Hindlimb muscle (tissue), 1 donor: ENCODE measurements around the gene ASB3. TPM values are rescaled to one million over a fixed set of nuclear protein-coding genes. Genes with fewer than 3 reads are reported as not detected.
"Not testable (repeated sequence)": the region's sequence is repeated elsewhere in the genome, so short reads cannot be mapped to it uniquely, and the experiment has no call there.

Experiments used
- DNase-seq: peaks from one replicate; pipeline ENCODE4 v3.0.0-alpha.2; 2013
- polyA plus RNA-seq: library from polyadenylated mRNA; unstranded; fragments of 120-200 nt; gene quantifications from one replicate; pipeline ENCODE4 v1.2.1, GENCODE V29; 2013; ENCODE audit not compliant: insufficient read length

Gene ASB3
- polyA plus RNA-seq, 1 donor: 11.3 TPM

DNA sequence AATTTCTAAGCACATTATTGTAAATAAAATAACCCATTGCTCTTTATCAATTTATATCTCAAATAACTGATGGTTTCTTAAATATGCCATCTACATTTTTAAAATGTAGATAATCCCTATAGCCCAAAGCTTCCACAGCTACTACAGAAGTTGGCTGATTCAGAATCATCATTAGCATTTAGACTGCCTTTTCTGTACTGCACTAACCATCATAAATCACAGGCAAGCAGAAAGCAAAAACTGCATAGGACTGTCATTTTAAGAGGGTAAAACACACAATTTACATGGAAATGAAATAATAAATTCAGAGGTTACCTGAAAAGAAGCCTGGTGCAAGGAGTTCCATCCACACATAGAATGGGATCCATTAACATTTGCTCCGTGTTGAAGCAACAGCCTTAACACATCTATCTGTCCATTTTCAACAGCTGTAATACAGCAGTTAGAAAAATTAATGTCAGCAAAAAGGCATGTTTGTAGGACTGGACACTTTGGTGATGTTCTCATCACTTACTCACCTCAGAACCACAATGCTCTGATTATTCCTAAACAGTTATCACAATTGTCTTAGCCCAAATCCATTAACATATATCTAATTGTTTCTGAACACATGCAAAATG is 57.5 kb downstream of the ASB3 start:
- no peak for DNase-seq

DNA sequence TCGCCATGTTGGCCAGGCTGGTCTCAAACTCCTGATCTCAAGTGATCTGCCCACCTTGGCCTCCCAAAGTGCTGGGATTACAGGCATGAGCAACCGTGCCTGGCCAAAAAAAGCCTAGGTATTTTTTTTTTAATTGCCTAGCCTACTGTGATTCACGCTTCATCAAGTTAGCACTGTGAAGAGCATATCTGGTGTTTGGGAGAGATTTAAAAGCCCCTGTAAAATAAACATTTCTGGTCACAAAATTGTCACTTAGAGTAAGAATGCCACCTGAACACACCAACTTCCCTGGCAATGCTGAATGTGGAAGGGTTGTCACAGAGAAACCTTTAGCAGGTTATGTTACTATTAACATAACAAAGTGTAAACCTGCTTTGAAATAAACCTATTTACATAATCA is 58.8 kb downstream of the ASB3 start:
- no peak for DNase-seq

GRCh38 chr2:53725662-53726061 is 61.1 kb downstream of the ASB3 start:
- no peak for DNase-seq

- no peak for DNase-seq
These were observed 62.2 kb downstream of the ASB3 start for GRCh38 chr2:53724536-53724935.

GRCh38 chr2:53720944-53721343 is 65.8 kb downstream of the ASB3 start:
- not testable (repeated sequence) for DNase-seq

DNA sequence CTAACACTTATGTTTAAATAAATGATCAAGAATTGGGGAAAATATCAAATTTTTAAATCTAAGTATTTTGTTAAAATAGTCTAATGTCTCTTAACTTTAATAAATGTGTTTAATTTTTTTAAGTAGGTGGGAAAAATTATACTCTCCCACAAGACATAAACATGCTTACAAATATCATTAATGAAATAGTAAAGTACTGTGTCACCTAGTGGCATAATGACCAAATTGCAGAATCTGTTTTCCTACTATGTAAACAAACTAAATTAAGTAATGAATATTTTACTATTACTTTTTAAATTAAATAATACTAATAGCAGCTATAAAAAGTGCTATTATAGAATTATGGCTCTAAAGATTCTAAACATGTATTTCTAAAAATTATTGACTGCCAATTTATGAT is 71.2 kb downstream of the ASB3 start:
- DNase-seq: no peak

DNA sequence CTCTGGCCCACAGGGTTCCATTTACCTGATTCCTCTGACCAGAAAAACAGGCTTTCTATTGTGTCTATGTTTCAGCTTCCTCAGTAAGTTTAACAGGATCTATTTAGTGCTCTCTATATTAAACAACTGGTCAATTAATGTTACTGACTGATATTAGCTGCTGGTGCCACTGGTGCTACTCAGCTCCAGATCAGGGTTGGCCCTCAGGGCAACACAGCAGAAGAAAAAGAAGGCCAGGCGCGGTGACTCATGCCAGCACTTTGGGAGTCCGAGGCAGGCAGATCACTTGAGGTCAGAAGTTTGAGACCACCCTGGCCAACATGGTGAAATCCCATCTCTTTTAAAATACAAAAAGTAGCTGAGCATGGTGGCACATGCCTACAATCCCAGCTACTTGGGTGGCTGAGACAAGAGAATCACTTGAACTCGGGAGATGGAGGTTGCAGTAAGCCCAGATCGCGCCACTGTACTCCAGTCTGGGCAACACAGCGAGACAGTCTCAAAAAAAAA is 75.4 kb downstream of the ASB3 start:
- DNase-seq: no peak

- no peak for DNase-seq
These were observed 77.8 kb downstream of the ASB3 start for GRCh38 chr2:53708988-53709387.

DNA sequence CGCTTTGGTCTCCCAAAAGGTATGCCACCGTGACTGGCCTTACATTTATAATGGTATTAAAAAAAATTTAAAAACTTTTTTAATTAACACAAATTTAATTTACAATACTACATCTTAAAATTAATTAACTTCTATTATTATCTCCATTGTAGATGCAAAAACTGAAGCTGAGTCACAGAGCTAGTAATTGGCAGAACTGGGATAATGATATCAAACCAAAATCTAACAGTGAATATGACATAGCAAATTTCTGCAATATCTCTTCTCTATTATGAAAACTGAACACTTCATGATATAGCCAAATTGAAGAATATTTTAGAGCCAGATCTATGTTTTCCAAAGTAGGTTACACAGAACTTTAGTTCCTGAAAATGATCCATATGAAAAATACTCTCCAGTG is 85.5 kb downstream of the ASB3 start:
- no peak for DNase-seq

DNA sequence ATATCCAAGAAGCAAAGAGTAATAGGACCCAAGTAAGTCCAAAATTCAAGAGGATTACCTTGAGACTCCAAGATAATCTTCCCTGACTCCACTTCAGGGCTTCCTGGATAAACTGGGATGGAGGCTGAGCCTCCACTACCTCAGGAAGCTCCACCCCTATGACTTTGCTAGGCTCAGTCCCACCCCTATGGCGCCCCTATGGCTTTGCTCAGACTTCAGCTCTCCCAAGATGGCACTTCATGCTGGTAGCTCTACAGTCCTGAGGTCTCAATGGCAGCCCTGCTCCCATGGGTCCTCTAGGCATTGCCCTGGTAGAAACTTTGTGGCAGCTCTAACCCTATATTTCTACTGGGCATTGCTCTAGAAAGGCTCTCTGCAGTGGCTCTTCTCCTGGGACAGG is 89.1 kb downstream of the ASB3 start:
- DNase-seq: no peak

GRCh38 chr2:53697092-53697491 is 89.7 kb downstream of the ASB3 start:
- DNase-seq: no peak

DNA sequence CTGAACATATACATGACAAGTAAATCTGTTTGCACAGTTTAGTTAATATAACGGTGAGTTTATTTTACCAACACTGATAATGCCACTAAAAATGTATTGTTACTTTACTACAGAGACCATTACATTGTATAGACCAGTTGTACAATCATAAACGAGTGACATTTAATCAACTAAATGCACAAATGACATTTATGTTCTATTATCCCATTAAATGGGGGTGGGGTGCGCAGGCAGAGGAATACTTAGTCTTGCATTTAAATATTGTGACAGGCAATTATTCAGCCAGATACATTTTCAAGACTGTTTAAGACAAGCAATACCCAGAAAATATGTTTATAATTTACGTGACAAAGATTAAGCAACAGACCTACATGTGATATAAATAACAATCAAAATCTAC is 91.2 kb downstream of the ASB3 start:
- DNase-seq: no peak

- no peak for DNase-seq
These were observed 92.5 kb downstream of the ASB3 start for GRCh38 chr2:53694096-53694771.

- no peak for DNase-seq
These were observed 95.9 kb downstream of the ASB3 start for GRCh38 chr2:53690876-53691275.

GRCh38 chr2:53672881-53673522 is 113.8 kb downstream of the ASB3 start:
- DNase-seq: no peak

DNA sequence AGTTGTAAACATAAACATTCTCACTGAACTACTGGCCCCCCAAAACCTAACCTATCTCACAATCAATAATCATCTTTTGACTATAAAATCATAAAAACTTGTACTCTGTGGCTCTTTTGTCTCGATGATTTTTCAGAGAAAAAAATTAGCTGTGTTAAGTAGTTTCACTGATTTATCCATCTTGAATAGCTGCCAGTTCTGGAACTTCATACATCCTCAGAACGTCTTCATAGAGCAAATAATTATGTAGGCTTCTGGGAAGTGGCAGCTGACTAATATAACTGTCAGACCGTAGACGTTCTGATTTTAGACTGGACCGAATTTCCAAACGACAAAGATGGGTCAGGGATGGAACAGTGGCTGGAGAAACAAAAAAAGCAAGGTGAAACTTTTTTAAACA is 116.4 kb downstream of the ASB3 start:
- DNase-seq: no peak

- DNase-seq: no peak
These were observed 118.1 kb downstream of the ASB3 start for GRCh38 chr2:53668624-53669026.

- not testable (repeated sequence) for DNase-seq
These were observed 119.6 kb downstream of the ASB3 start for GRCh38 chr2:53667130-53667529.

DNA sequence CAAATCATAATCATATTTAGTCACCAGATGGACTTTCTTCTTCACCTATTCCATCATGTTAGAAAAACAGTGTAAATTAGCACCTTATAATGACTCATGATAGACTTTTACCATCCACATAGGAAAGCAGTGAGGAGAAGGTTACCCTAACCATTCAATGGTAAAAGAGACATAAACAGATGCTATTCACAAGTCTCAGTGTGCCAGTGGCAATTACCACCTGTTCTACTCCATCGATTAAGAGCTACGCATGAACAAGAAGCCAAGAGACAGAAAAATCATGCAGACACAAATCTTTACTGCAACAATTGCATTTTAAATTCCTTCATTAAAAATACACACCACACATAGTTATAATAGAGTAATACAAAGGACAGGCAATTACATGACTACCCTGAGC is 125.9 kb downstream of the ASB3 start:
- DNase-seq: no peak

DNA sequence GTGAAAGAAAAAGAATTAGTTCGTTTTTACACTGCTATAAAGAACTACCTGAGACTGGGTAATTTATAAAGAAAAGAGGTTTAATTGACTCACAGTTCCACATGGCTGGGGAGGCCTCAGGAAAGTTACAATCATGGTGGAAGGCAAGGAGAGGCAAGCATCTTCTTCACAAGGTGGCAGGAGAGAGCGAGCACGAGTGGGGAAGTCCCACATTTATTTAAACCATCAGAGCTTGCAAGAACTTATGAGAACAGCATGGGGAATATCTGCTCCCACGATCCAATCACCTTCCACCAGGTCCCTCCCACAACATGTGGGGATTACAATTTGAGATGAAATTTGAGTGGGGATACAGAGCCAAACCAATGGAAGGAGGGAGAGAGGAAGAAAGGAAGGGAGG is 128.3 kb downstream of the ASB3 start:
- DNase-seq: not testable (repeated sequence)

DNA sequence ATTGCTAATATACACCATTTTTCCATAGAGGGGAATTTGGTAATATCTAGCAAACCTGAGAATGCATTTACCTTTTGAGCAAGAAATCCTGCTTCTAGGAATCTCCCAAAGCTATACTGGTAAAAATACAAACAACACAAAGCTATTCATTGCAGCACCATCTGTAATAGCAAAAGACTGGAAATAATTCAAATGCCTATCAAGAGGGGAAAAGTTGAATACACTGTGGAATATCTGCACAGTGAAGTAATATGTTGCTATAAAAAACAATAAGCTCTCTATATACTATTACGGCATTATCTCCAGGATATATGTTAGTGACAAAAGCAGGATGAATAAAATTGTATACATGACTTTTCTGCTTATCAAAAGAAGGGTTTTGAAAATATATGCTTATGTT is 131.5 kb downstream of the ASB3 start:
- no peak for DNase-seq

GRCh38 chr2:53654396-53654795 is 132.4 kb downstream of the ASB3 start:
- DNase-seq: no peak

DNA sequence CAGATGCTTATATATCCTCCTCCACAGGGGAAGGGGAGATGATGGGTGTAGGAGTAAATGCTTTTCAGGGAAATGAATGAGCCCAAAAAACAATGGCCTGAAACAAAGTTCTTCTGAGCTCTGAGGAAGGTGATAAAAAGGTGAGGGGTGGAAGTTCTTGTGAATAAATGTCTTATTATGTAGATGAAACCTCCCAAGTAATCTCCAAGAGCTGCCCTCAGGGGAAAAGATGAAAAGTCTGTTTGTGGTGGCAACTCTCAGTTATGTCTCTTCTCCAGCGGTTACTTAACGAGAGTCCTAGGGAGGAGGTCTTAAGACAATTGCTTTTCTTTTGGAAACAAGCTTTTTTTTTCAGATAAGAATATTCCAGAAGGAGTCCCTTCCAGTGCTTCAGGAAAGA is 134.6 kb downstream of the ASB3 start:
- no peak for DNase-seq

- no peak for DNase-seq
These were observed 140.0 kb downstream of the ASB3 start for GRCh38 chr2:53646788-53647187.
